Vagina (tissue), 2 donors: ENCODE results near the gene CYSRT1.

Experiments
- CTCF ChIP-seq, 3 experiments: fragments of 450-650 bp in 2 of 3; fragments of 200-600 bp in 1 of 3; sonication (generic) in 1 of 3; IDR thresholded peaks; one replicate each; pipeline ENCODE4 v1.5.1; 2017 to 2019; ENCODE audit warnings: antibody characterized with exemption in 3 of 3, mild to moderate bottlenecking in 2 of 3, moderate library complexity in 2 of 3
- POLR2A ChIP-seq, 2 donors: fragments of 450-650 bp; IDR thresholded peaks; one replicate each; pipeline ENCODE4 v1.6.1; 2017; ENCODE audit warnings: antibody characterized with exemption in 2 of 2, mild to moderate bottlenecking in 2 of 2, moderate library complexity in 2 of 2

DNA sequence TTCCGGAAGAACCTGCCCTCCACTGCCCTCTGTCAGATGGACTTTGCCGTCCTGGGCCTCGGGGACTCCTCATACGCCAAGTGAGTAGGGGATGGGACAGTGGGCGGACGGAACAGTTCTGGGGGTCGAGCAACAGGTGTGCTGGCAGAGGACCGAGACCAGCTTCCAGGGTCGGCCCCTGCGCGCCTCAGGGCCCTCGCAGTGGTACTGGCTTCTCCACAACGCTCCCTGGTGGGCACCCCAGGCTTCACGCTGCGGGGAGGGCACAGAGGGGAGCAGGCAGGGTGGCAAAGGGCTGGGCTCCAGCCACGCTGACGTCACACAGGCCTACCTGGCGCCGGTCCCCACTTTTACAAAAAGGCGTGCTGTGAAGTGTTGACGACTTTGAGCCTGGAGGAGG, 12.5 kb upstream of the CYSRT1 start:
- TF ChIP-seq CTCF (IDR thresholded peaks at IDR 0.05) (no peak), POLR2A (IDR thresholded peaks at IDR 0.05) (no peak)
